ENCODE results near the gene CES2.
A peak's percentile ranks its signal among the peaks of the same experiment; 100 is the strongest.

CES2 gene

GRCh38 chr16:66918803-66919568 is 16.3 kb upstream of the CES2 start, which contains the start of gene CDH16:
Gene CDH16 (minus strand): TSS chr16:66918885. CDS start chr16:66918065, 820 bp downstream.
- no peak within 1 kb of the TSS for H3K4me3 ChIP-seq (ENCODE audit: low read length)
- no peak for TF ChIP-seq CTCF (IDR thresholded peaks at IDR 0.05; ENCODE audit: insufficient read depth, low read depth, low read length, missing control alignments)
- DNase-seq (ENCODE audit: low read depth), result peak; percentile 33

GRCh38 chr16:66919569-66920298 is 15.6 kb upstream of the CES2 start:
- DNase-seq (ENCODE audit: low read depth), result no peak
- TF ChIP-seq CTCF (IDR thresholded peaks at IDR 0.05; ENCODE audit: insufficient read depth, low read depth, low read length, missing control alignments), result no peak
- no peak overlapping the region for H3K4me3 ChIP-seq (ENCODE audit: low read length)

- no peak overlapping the region for H3K4me3 ChIP-seq (ENCODE audit: low read length)
- no peak for TF ChIP-seq CTCF (IDR thresholded peaks at IDR 0.05; ENCODE audit: insufficient read depth, low read depth, low read length, missing control alignments)
- no peak for DNase-seq (ENCODE audit: low read depth)
Measured at GRCh38 chr16:66920299-66920590, 15.1 kb upstream of the CES2 start.

GRCh38 chr16:66920924-66921680 is 14.2 kb upstream of the CES2 start:
- no peak overlapping the region for H3K4me3 ChIP-seq (ENCODE audit: low read length)
- DNase-seq (ENCODE audit: low read depth), result no peak
- no peak for TF ChIP-seq CTCF (IDR thresholded peaks at IDR 0.05; ENCODE audit: insufficient read depth, low read depth, low read length, missing control alignments)

GRCh38 chr16:66921729-66922450 is 13.4 kb upstream of the CES2 start:
- TF ChIP-seq CTCF (IDR thresholded peaks at IDR 0.05; ENCODE audit: insufficient read depth, low read depth, low read length, missing control alignments), result no peak
- DNase-seq (ENCODE audit: low read depth), result peak; percentile 37

GRCh38 chr16:66923247-66923731 is 12.0 kb upstream of the CES2 start:
- DNase-seq (ENCODE audit: low read depth), result no peak
- peak overlapping the region; percentile 46 for H3K4me3 ChIP-seq (ENCODE audit: low read length)
- TF ChIP-seq CTCF (IDR thresholded peaks at IDR 0.05; ENCODE audit: insufficient read depth, low read depth, low read length, missing control alignments), result no peak

More at GRCh38 chr16:66921729-66922450, 13.4 kb upstream of the CES2 start:
- no peak overlapping the region for H3K4me3 ChIP-seq (ENCODE audit: low read length)
